WTC11 (cell line): ENCODE results near the gene LIN7A. TPM values are rescaled to one million over a fixed set of nuclear protein-coding genes. Genes with fewer than 3 reads are reported as not detected.

Experiments
- ATAC-seq: fragments of 200-7000 bp; cut with Tn5 transposase; 2 replicates; pipeline ENCODE4 v1.10.0; 2021; ENCODE audit warnings: mild to moderate bottlenecking, moderate library complexity
- CTCF ChIA-PET: fragments of 300-600 bp; sonication (Branson Sonifier 250); formaldehyde crosslinking; loops from one replicate; lab custom pipeline; 2021; ENCODE audit warnings: antibody characterized with exemption; lab: Charles Lee
- POLR2A ChIA-PET: fragments of 350-600 bp; sonication (Branson Sonifier 250); formaldehyde crosslinking; loops from one replicate; lab custom pipeline; 2021; ENCODE audit warnings: antibody characterized with exemption; lab: Charles Lee
- DNase-seq: peaks from one replicate; pipeline ENCODE4 v3.0.0; 2021; ENCODE audit warnings: low spot score
- H3K27ac Mint-ChIP-seq: 2 replicates; pipeline ENCODE4 v1.8.0; 2021; ENCODE audit warnings: mixed read lengths
- H3K27me3 Mint-ChIP-seq: 2 replicates; pipeline ENCODE4 v1.8.0; 2021; ENCODE audit warnings: low read depth, mild to moderate bottlenecking, moderate library complexity, mixed read lengths
- H3K36me3 Mint-ChIP-seq: 2 replicates; pipeline ENCODE4 v1.8.0; 2021; ENCODE audit warnings: mixed read lengths
- H3K4me1 Mint-ChIP-seq: 2 replicates; pipeline ENCODE4 v1.8.0; 2022; ENCODE audit warnings: mixed read lengths
- H3K4me3 Mint-ChIP-seq: 2 replicates; pipeline ENCODE4 v1.8.0; 2021; ENCODE audit warnings: mild to moderate bottlenecking, moderate library complexity, mixed read lengths
- H3K9me3 Mint-ChIP-seq: 2 replicates; pipeline ENCODE4 v1.8.0; 2021; ENCODE audit warnings: mixed read lengths
- CREB1 ChIP-seq: sonication (generic); formaldehyde crosslinking; IDR thresholded peaks from 2 replicates; pipeline ENCODE4 v1.8.0; 2023; ENCODE audit warnings: mild to moderate bottlenecking, missing genetic modification reagents
- EMX1 ChIP-seq: fragments of 250-450 bp; sonication (Bioruptor Pico); IDR thresholded peaks from 2 replicates; pipeline ENCODE4 v1.8.0; 2021; ENCODE audit warnings: mild to moderate bottlenecking
- ESRRA ChIP-seq: sonication (generic); formaldehyde crosslinking; IDR thresholded peaks from 2 replicates; pipeline ENCODE4 v1.8.1; 2022; ENCODE audit warnings: mild to moderate bottlenecking, missing genetic modification reagents, borderline replicate concordance
- KAT7 ChIP-seq: sonication (generic); formaldehyde crosslinking; IDR thresholded peaks from 2 replicates; pipeline ENCODE4 v1.8.1; 2023; ENCODE audit warnings: missing genetic modification reagents, mild to moderate bottlenecking, borderline replicate concordance
- ZNF219 ChIP-seq: sonication (generic); formaldehyde crosslinking; IDR thresholded peaks from 2 replicates; pipeline ENCODE4 v1.8.0; 2023; ENCODE audit warnings: missing genetic modification reagents, mild to moderate bottlenecking, borderline replicate concordance
- ZNF263 ChIP-seq: sonication (generic); formaldehyde crosslinking; IDR thresholded peaks from 2 replicates; pipeline ENCODE4 v1.8.1; 2022; ENCODE audit warnings: low read depth, mild to moderate bottlenecking, moderate library complexity, missing genetic modification reagents
- ZNF317 ChIP-seq: sonication (generic); formaldehyde crosslinking; IDR thresholded peaks from 2 replicates; pipeline ENCODE4 v1.8.1; 2023; ENCODE audit warnings: low read depth, mild to moderate bottlenecking, moderate library complexity, missing genetic modification reagents, borderline replicate concordance
- ZNF423 ChIP-seq: fragments of 250-450 bp; sonication (Bioruptor Pico); IDR thresholded peaks from 2 replicates; pipeline ENCODE4 v2.1.2; 2022; ENCODE audit warnings: mild to moderate bottlenecking, moderate library complexity
- ZNF671 ChIP-seq: fragments of 250-450 bp; sonication (Bioruptor Pico); IDR thresholded peaks from 2 replicates; pipeline ENCODE4 v1.8.0; 2021; ENCODE audit warnings: mild to moderate bottlenecking
- total RNA-seq: library from RNA; stranded (reverse); gene quantifications from 3 replicates; pipeline ENCODE4 v1.2.3, GENCODE V29; 2021
- TF ChIP-seq, protein P1 (sequence below): sonication (generic); formaldehyde crosslinking; IDR thresholded peaks from 2 replicates; pipeline ENCODE4 v1.8.0; 2022; ENCODE audit warnings: mild to moderate bottlenecking, missing genetic modification reagents
- TF ChIP-seq, protein P2 (sequence below): fragments of 250-450 bp; sonication (Bioruptor Pico); conservative IDR thresholded peaks from 2 replicates; pipeline ENCODE4 v1.9.0; 2021; ENCODE audit warnings: mild to moderate bottlenecking
- TF ChIP-seq, protein P3 (sequence below): sonication (generic); formaldehyde crosslinking; IDR thresholded peaks from 2 replicates; pipeline ENCODE4 v1.8.0; 2022; ENCODE audit warnings: mild to moderate bottlenecking, missing genetic modification reagents
- TF ChIP-seq, protein P4 (sequence below): fragments of 250-450 bp; sonication (Bioruptor Pico); IDR thresholded peaks from 2 replicates; pipeline ENCODE4 v1.9.0; 2021; ENCODE audit warnings: mild to moderate bottlenecking, borderline replicate concordance
- TF ChIP-seq, protein P5 (sequence below): sonication (generic); formaldehyde crosslinking; IDR thresholded peaks from 2 replicates; pipeline ENCODE4 v1.8.0; 2023; ENCODE audit warnings: mild to moderate bottlenecking, missing genetic modification reagents
- TF ChIP-seq, protein P6 (sequence below): sonication (generic); formaldehyde crosslinking; IDR thresholded peaks from 2 replicates; pipeline ENCODE4 v1.8.1; 2023; ENCODE audit warnings: mild to moderate bottlenecking, missing genetic modification reagents
- TF ChIP-seq, protein P7 (sequence below): sonication (generic); formaldehyde crosslinking; IDR thresholded peaks from 2 replicates; pipeline ENCODE4 v1.8.1; 2022; ENCODE audit warnings: low read depth, missing genetic modification reagents, borderline replicate concordance

LIN7A gene
- total RNA-seq, 1 experiment from 2014 or later: 8.5 TPM

DNA sequence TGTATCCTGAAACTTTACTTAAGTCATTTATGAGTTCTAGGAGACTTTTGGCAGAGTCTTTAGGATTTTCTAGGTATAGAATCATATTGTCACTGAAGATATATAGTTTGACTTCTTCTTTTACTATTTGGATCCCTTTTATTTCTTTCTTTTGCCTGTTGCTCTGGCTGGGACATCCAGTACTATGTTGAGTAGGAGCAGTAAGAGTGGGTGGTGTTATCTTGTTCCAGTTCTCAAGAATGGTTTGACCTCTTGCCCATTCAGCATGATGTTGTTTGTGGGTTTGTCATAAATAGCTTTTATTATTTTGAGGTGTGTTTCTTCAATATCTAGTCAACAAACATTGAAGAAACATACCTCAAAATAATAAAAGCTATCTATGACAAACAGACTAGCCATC is 35.0 kb downstream of the LIN7A start:
- Mint-ChIP-seq H3K4me3 (no peak overlapping the region), H3K27me3 (no peaks in the 10 kb centered on the region), H3K27ac (no peak overlapping the region), H3K4me1 (peaks cover 5% of the 10 kb centered on the region), H3K9me3 (no peaks in the 10 kb centered on the region), H3K36me3 (no peaks in the 10 kb centered on the region)
- ChIA-PET POLR2A (no interaction called here), CTCF (no interaction called here)
- no peak for DNase-seq
- TF ChIP-seq EMX1 (CRISPR knock-in tag) (no peak), ZNF263 (CRISPR knock-in tag) (no peak), ESRRA (CRISPR knock-in tag) (no peak), CREB1 (no peak), ZNF671 (no peak)
- TF ChIP-seq, protein P1, sequence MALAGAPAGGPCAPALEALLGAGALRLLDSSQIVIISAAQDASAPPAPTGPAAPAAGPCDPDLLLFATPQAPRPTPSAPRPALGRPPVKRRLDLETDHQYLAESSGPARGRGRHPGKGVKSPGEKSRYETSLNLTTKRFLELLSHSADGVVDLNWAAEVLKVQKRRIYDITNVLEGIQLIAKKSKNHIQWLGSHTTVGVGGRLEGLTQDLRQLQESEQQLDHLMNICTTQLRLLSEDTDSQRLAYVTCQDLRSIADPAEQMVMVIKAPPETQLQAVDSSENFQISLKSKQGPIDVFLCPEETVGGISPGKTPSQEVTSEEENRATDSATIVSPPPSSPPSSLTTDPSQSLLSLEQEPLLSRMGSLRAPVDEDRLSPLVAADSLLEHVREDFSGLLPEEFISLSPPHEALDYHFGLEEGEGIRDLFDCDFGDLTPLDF (CRISPR knock-in tag): no peak
- TF ChIP-seq, protein P2, sequence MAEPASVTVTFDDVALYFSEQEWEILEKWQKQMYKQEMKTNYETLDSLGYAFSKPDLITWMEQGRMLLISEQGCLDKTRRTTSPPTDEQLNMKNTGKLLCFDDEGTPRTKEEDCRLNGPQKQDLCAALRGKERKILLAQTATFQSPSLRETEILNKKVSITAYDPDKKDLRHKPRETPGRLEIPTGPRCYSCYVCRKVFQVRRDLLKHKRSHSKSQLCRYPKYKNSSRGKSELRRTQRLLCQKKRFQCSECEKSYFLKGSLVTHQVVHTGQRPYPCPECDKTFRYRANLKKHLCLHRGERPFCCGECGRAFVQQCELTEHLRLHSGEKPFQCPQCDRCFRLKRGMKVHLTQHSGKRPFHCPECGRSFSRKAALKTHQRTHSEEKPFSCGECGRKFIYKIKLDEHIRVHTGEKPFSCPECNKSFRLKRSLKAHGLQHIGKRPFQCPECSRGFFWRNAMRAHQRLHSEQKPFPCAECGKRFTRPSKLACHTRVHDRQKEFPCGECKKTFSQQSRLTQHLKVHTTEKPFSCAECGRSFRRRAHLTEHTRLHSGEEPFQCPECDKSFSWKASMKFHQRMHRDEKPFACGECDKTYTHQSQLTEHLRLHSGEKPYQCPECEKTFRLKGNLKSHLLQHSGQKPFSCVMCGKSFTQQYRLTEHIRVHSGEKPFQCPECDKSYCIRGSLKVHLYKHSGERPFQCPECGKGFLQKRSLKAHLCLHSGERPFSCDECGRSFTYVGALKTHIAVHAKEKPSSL (CRISPR knock-in tag): no peak
- ATAC-seq: no peak

DNA sequence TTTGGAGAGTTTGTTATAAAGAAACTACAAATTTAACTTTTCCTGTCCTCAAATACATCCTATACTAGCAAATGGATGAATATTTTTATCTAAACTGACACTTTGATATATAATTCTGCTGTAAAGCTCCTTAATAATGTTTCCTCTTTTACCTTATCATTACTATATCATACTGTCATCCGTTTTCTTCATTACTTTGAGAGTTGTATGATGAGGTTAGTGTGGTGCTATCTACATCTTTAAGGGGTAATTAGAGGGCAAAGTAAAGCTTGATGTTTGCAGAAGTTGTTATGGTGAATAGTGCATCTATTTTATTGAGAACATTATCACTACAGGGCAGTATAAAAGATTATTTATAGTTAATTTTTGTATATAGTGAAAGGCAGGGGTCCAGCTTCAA is 36.1 kb downstream of the LIN7A start:
- Mint-ChIP-seq H3K9me3 (no peaks in the 10 kb centered on the region), H3K27me3 (no peaks in the 10 kb centered on the region), H3K27ac (no peak overlapping the region), H3K4me1 (peaks cover 4% of the 10 kb centered on the region), H3K36me3 (no peaks in the 10 kb centered on the region), H3K4me3 (no peak overlapping the region)
- ATAC-seq: no peak
- DNase-seq: no peak
- ChIA-PET CTCF (no interaction called here), POLR2A (no interaction called here)
- TF ChIP-seq ZNF219: no peak
- TF ChIP-seq, protein P3, sequence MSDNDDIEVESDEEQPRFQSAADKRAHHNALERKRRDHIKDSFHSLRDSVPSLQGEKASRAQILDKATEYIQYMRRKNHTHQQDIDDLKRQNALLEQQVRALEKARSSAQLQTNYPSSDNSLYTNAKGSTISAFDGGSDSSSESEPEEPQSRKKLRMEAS (CRISPR knock-in tag): no peak
- TF ChIP-seq, protein P2 (CRISPR knock-in tag): no peak
- TF ChIP-seq, protein P4, sequence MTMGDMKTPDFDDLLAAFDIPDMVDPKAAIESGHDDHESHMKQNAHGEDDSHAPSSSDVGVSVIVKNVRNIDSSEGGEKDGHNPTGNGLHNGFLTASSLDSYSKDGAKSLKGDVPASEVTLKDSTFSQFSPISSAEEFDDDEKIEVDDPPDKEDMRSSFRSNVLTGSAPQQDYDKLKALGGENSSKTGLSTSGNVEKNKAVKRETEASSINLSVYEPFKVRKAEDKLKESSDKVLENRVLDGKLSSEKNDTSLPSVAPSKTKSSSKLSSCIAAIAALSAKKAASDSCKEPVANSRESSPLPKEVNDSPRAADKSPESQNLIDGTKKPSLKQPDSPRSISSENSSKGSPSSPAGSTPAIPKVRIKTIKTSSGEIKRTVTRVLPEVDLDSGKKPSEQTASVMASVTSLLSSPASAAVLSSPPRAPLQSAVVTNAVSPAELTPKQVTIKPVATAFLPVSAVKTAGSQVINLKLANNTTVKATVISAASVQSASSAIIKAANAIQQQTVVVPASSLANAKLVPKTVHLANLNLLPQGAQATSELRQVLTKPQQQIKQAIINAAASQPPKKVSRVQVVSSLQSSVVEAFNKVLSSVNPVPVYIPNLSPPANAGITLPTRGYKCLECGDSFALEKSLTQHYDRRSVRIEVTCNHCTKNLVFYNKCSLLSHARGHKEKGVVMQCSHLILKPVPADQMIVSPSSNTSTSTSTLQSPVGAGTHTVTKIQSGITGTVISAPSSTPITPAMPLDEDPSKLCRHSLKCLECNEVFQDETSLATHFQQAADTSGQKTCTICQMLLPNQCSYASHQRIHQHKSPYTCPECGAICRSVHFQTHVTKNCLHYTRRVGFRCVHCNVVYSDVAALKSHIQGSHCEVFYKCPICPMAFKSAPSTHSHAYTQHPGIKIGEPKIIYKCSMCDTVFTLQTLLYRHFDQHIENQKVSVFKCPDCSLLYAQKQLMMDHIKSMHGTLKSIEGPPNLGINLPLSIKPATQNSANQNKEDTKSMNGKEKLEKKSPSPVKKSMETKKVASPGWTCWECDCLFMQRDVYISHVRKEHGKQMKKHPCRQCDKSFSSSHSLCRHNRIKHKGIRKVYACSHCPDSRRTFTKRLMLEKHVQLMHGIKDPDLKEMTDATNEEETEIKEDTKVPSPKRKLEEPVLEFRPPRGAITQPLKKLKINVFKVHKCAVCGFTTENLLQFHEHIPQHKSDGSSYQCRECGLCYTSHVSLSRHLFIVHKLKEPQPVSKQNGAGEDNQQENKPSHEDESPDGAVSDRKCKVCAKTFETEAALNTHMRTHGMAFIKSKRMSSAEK (CRISPR knock-in tag): no peak
- TF ChIP-seq KAT7 (CRISPR knock-in tag): no peak
- TF ChIP-seq, protein P5, sequence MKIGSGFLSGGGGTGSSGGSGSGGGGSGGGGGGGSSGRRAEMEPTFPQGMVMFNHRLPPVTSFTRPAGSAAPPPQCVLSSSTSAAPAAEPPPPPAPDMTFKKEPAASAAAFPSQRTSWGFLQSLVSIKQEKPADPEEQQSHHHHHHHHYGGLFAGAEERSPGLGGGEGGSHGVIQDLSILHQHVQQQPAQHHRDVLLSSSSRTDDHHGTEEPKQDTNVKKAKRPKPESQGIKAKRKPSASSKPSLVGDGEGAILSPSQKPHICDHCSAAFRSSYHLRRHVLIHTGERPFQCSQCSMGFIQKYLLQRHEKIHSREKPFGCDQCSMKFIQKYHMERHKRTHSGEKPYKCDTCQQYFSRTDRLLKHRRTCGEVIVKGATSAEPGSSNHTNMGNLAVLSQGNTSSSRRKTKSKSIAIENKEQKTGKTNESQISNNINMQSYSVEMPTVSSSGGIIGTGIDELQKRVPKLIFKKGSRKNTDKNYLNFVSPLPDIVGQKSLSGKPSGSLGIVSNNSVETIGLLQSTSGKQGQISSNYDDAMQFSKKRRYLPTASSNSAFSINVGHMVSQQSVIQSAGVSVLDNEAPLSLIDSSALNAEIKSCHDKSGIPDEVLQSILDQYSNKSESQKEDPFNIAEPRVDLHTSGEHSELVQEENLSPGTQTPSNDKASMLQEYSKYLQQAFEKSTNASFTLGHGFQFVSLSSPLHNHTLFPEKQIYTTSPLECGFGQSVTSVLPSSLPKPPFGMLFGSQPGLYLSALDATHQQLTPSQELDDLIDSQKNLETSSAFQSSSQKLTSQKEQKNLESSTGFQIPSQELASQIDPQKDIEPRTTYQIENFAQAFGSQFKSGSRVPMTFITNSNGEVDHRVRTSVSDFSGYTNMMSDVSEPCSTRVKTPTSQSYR (CRISPR knock-in tag): no peak
- no peak for TF ChIP-seq ZNF423 (CRISPR knock-in tag)
- TF ChIP-seq ZNF317 (CRISPR knock-in tag): no peak
- TF ChIP-seq, protein P6, sequence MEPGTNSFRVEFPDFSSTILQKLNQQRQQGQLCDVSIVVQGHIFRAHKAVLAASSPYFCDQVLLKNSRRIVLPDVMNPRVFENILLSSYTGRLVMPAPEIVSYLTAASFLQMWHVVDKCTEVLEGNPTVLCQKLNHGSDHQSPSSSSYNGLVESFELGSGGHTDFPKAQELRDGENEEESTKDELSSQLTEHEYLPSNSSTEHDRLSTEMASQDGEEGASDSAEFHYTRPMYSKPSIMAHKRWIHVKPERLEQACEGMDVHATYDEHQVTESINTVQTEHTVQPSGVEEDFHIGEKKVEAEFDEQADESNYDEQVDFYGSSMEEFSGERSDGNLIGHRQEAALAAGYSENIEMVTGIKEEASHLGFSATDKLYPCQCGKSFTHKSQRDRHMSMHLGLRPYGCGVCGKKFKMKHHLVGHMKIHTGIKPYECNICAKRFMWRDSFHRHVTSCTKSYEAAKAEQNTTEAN (CRISPR knock-in tag): no peak
- TF ChIP-seq, protein P7, sequence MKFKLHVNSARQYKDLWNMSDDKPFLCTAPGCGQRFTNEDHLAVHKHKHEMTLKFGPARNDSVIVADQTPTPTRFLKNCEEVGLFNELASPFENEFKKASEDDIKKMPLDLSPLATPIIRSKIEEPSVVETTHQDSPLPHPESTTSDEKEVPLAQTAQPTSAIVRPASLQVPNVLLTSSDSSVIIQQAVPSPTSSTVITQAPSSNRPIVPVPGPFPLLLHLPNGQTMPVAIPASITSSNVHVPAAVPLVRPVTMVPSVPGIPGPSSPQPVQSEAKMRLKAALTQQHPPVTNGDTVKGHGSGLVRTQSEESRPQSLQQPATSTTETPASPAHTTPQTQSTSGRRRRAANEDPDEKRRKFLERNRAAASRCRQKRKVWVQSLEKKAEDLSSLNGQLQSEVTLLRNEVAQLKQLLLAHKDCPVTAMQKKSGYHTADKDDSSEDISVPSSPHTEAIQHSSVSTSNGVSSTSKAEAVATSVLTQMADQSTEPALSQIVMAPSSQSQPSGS: no peak
